G401.6 (cell line): ENCODE results near the gene ROCK2.

Source experiments
- FAIRE-seq: peaks from 2 replicates; lab custom pipeline; 2012; peaks lifted over from hg19 to GRCh38; lab: Jason Lieb, UNC

The ROCK2 gene

DNA sequence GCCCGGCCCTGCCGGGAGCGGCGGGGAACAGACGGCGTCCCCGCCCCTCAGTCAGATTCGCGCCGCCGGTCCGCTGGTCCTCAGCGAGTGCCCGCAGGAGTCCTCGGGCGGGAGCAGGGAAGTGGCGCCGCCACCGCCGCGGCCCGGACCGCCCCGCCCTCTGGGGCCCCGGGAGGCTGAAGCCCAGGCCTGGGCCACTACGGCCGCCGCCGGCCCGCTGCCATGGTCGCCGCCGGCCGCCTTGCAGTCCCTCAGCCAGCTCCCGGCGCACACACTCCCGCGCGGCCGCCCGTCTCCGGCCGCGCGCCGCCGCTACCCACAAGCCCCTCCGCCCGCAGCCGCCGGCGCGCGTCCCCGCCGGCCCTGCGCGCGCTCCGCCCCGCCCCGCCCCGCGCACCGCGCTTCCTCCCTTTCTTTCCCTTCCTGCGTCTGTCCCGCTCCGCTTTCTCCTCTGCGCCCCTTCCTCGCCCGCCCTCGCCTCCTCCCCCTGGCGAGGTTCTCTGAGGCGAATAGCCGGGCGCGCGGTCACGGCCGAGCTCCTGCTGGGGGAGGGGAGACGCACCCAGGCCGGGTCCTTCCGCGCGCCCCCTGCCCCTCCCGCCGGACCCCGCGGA is at the start of gene ROCK2:
Gene ROCK2, minus strand, starts transcription at position 295 of the 614 bp plus-strand sequence. CDS start 500 bp downstream, outside the sequence.
- no peak for FAIRE-seq

- no peak for FAIRE-seq
Measured at GRCh38 chr2:11393711-11394236, 49.3 kb upstream of the ROCK2 start.

DNA sequence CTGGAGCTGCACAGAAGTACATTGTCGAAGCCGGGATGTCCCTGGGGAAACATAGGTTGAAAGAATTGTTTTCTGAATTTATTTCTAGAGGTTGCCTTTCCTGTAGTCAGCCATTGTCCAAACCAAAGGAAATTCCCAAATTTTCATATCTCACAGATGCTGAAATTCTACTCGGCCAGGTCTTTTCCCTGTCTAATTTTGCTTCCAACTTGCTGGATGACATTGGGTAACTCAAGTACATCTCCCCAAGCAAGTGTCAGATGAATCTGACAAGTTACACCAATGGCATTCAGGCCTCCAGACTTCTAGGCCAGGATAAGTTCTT is 47.5 kb upstream of the ROCK2 start:
- no peak for FAIRE-seq

GRCh38 chr2:11390399-11390658 is 45.9 kb upstream of the ROCK2 start:
- no peak for FAIRE-seq

DNA sequence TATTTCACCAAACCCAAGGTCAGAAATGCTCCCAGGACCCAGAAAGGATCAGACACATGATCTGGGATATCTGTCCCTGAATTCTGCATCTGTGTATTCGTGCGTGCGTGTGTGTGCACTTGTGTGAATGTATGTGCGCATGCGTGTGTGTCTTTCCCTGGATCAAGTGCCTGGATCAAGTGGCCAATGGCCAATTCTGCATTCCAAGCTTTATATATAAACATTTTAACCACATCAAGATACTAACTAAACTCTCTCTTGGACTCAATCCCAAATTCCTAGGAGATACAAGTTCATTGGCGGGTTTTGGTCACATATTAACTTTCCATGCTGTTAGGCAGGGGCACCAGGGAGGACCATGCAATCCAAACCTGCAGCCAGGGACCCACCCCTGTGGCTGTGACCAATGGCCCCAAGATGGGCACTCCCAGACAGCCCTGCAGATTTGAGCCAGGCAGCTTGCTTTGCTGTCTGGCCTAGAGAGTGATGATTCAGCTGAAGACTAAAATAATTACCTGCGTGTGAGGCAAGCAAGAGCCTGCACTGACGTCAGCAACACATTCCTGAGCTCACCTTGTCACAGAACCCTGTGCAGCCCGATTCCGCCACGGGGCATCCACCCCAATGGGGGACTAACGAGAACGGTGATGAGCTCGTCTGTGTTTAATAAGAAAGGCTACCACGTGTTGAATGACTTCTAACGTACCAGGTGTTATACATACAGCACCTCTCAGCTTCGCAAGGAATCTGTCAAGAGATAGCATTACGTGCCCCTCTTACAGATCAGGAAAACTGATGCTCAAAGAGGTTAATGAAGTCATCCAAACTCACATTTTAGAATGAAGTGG is 45.3 kb upstream of the ROCK2 start:
- FAIRE-seq, result no peak

DNA sequence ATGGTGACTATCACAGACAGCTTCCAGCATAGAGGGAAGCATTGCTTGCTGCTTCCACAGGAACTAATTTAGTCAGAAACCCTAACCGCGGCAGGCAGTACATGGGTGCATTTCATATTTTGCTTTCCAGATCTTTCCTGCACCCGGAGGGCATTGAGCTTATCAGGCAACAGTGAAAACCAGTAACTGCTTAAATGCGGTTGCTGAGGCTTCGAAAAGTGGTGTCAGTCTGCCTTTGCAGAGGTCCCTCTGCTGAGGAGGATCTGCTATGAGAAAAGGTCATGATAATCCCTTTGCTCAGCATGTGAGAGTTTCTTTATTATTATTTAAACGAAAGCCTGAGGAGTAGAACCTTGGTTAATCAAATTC is 44.6 kb upstream of the ROCK2 start:
- FAIRE-seq, result no peak

DNA sequence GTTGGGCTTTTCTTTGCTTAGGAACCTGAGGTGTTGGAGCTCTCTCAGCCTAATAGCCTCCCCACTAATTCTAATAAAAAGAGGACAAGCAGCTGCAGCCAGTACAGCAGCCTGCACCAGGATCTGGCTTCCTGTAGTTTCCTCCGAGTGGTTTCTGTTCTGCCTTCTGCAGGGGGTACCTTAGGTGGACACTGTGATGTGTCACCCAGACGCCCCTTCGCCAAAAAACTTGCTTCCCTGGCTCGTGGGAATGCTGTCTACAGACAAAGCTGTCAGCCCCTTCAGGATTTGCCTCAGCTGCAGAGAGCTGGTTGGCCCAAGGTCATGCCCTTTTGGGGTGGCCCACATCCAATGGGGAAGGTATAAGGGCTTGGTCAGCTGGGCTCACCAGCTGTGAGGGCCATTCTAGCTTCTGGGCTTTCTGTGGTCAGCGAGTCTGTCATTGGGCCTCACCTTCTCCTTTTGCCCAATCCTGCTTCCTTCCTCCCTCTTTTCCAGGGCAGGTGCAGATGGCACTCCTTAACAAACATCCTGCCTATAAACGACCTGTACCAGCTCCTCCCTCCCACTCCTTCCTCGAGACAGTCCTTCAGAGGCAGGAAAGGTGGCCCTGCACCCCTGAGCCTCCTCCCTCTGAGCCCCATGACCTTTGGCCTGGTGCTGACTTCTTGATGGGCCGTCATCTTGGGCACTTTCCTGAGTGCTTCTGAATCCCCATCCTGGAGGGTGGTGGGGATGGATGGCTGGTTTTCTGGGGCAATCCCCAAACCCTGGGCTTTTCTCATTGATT is 44.0 kb upstream of the ROCK2 start:
- no peak for FAIRE-seq

DNA sequence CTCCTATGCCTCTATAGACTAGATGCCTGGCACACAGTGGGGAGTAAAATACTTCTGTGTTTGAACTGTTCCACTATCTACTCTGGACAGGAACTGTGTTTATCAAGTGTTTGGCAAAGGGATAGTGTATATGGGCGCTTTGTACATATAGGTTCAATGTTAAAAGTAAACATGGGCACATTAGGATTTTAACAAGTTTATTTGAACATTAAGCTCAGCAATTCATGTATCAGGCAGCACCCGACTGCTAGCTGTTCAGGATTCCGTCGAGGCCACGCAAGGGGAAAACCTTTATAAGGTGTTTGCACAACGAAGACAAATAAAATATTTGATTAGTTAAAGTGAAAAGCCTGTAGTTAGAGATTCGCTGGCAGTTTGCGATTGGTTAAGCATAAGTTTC is 43.4 kb upstream of the ROCK2 start:
- no peak for FAIRE-seq

DNA sequence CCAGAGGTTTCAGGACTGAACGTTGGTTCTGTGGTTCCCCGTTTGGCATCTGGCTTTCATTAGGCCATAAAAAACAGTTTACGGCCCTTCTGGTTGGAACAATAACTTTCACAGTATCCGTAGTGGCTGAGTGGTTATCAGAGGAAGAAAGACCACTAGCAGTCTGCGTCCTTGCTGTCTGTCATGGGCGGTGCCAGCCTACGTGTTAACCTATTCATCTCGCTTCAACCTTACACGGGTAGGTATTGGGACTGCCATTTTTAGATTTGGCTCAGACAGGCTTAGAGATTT is 42.6 kb upstream of the ROCK2 start:
- no peak for FAIRE-seq

DNA sequence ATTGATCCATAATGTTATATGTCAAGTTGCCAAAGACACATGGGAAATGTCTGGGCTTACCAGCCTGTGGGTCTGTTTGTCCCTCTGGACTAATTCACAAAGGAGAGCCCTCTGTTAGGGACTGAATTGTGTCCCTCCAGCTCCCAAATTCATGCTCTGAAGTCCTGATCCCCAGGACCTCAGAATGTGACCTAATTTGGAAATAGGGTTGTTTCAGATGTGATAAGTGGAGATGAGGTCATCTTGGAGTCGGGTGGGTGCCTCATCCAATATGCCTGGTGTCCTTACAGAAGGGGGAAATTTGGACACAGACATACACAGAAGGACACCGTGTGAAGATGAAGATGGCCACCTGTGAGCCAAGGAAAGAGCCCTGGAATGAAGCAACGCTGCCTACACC is 41.4 kb upstream of the ROCK2 start:
- no peak for FAIRE-seq

GRCh38 chr2:11385216-11385615 is 40.8 kb upstream of the ROCK2 start:
- no peak for FAIRE-seq

GRCh38 chr2:11379558-11379957 is 35.1 kb upstream of the ROCK2 start:
- no peak for FAIRE-seq

DNA sequence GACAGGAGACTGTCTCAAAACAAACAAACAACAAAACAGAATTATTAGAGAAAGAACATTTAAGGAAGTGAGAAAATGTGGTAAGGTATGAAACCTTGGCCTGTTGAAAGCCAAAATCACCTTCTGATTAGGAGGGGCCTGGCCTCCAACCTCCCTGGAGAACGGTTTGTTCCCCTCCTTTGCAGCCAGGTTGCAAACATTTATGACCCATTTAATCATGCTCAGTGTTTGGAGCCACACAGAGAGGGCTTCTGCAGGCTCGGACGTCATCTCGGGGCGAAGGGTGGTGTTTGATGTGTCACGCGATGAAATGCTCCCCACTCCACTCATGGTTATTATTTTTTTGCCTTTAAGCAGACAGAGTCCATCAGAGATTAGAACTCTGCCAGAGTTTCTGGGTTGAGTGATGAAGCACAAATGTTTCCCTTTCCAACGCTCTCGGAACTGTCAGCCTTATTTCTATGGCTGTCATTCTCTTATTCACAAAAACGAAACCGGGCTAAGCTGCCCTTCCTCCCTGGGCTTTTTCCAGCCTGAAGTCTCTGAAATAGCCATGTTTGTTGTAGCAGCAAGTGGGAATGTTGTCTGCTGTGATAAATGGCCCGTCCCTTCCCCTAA is 33.6 kb upstream of the ROCK2 start:
- FAIRE-seq, result no peak

- FAIRE-seq, result no peak
Measured at GRCh38 chr2:11376071-11376470, 31.6 kb upstream of the ROCK2 start.

DNA sequence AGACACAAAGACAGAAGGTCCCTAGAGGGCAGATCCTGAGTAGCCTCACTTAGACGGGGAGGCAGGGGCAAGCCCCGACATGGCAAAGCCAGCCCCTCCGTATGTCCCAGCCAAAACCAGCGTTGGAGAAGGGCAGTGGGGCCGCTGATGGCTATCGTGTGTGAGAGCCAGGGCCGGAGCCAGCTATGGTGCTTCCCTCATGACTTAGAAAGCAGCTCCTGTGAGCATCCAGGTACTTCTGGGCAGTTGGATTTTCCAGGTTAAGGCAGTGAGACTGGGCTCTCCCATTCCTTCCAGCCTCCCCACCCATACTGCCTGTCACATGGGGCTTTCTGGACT is 31.2 kb upstream of the ROCK2 start:
- FAIRE-seq, result no peak

- no peak for FAIRE-seq
Measured at GRCh38 chr2:11375025-11375688, 30.7 kb upstream of the ROCK2 start.

GRCh38 chr2:11373096-11373495 is 28.7 kb upstream of the ROCK2 start:
- no peak for FAIRE-seq

DNA sequence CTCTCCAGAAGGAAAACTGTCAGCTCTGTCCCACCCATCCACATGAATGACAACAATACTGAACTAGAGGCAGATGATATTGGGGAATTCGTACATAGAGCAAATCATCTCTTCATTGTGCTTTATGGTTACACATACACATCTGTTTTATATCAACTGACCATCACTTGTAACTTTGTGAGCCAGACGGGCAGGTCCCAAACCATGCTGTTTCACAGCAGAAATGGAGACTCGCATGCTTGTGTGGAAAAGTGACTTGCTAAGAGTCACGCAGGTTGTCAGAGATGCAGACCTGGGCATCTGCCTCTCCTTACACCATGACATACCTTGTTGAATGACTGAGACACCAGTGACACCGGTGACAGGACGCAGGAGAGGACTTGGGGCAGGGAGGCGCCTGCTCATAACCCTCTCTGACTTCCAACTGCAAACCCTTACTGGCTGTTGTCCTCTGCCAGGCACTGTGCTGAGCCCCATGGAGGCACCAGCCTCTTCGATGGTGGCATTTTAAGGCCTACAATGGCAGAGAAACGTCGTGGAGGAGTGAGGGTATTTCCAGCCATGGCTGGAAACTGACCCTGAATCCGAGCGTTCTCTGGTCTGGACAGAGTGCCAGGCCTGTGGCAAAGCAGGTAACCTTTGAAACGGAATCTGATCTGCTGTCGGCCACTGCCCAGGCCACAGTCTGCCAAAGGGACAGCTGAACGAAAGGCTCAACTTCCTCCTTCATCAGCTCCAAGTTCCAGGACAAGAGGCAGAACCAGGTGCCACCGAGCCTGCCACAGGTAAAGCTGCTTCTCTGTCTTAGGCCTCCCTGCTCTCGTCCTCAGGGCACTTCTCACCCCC is 26.9 kb upstream of the ROCK2 start:
- FAIRE-seq, result no peak

DNA sequence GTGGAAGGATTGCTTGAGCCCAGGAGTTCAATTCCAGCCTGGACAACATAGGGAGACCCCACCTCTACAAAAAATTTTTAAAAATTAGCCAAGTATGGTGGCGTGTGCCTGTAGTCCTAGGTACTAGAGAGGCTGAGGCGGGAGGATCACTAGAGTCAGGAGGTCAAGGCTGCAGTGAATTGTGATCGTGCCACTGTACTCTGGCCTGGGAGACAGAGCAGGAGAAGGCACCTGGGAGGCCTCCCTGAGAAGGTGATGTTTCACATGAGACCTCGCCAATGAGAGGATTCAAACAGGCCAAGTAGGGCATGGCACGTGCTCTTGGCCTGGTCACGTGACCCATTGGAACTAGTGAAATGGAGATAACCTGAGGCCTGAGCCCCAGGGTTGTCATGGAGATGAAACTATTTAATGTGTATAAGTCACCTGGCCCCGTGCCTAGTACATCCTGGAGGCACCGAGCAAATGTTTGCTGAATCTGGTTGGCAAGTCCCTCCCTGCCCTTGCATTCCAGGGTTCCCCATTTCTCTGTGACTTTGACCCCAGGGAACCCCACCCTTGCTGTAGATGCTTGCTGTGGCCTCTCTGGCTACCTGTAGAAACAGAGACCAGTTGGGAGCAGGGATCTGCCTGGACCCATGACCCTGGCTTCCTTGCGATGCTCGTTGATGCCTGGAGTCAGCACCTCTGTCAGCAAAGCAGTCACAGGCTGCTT is 26.1 kb upstream of the ROCK2 start:
- no peak for FAIRE-seq

DNA sequence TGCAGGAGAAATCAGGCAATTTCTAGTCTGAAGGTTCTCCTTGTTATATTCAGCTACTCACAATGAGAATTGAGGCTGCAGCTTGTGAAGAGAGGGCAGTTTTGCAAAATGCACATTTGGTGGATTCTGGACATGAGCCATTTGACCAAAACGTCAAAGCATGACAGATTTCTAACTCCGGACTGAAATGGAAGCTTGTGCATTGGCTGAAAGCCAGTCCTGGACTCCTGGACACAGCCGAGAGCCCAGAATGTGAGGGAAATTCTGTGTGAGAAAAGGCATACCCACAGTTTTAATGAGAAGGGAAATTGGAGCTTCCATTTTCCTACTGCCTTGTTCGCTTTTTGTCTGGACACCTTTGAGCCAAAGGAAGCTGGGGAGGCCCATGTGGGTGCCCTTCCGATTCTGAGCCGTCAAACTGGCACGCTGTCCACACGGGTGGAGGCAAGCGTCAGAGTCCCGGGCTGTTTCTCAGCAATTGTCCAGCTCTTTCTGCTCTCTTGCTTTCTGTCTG is 23.7 kb upstream of the ROCK2 start:
- no peak for FAIRE-seq

- FAIRE-seq, result no peak
Measured at GRCh38 chr2:11367170-11367730, 22.8 kb upstream of the ROCK2 start.
